Chondrocyte (in vitro differentiated cells): Measurements from ENCODE around the gene SLC1A7. TPM values are rescaled to one million over a fixed set of nuclear protein-coding genes. Genes with fewer than 3 reads are reported as not detected.

Experiments used
- DNase-seq: peaks from one replicate; pipeline ENCODE4 v3.0.0; 2021; ENCODE audit warnings: mixed read lengths, low spot score
- H3K27ac Mint-ChIP-seq: one replicate; pipeline ENCODE4 v1.8.0; 2021; ENCODE audit warnings: mild to moderate bottlenecking, moderate library complexity, mixed read lengths; ENCODE audit not compliant: unreplicated experiment
- H3K27me3 Mint-ChIP-seq: 2 replicates; pipeline ENCODE4 v1.8.0; 2021; ENCODE audit warnings: low read depth, mixed read lengths
- H3K36me3 Mint-ChIP-seq: 2 replicates; pipeline ENCODE4 v1.8.0; 2021; ENCODE audit warnings: low read depth, mixed read lengths
- H3K4me1 Mint-ChIP-seq: 2 replicates; pipeline ENCODE4 v1.8.0; 2021; ENCODE audit warnings: low read depth, mild to moderate bottlenecking, mixed read lengths
- H3K4me3 Mint-ChIP-seq: one replicate; pipeline ENCODE4 v1.8.0; 2021; ENCODE audit warnings: mild to moderate bottlenecking, moderate library complexity, mixed read lengths; ENCODE audit not compliant: unreplicated experiment
- H3K9me3 Mint-ChIP-seq: 2 replicates; pipeline ENCODE4 v1.8.0; 2021; ENCODE audit warnings: low read depth, mixed read lengths
- total RNA-seq: library from RNA; stranded (reverse); gene quantifications from 3 replicates; pipeline ENCODE4 v1.2.1, GENCODE V29; 2021
- TF ChIP-seq, protein P1 (sequence below): fragments of 200-600 bp; sonication (generic); IDR thresholded peaks from 2 replicates; pipeline ENCODE4 v1.5.0; 2021; ENCODE audit warnings: antibody characterized with exemption, mild to moderate bottlenecking, moderate library complexity

The SLC1A7 gene
- total RNA-seq, 1 donor from 2014 or later, result not detected

DNA sequence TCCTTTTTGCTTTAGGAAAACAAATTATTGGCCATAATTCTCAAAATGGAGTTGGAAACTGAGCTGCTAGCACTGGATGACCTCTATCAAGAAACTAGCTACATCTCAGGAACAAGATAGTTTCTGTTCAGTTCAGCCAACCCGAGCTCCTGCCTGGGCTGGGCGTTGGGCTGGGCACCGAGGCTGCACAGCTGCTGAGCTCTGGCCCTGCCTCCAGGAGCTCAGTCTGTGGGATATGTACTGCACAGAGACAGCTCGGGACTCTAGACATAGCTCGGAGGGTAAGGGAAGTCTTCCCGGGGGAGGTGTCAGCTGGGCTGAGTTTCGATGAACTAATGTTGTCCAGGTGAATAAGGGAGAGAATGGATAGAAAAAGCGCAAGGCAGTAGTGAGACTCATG is 24.5 kb upstream of the SLC1A7 start:
- no peak overlapping the region for H3K27ac Mint-ChIP-seq
- DNase-seq, result no peak
- TF ChIP-seq, protein P1, sequence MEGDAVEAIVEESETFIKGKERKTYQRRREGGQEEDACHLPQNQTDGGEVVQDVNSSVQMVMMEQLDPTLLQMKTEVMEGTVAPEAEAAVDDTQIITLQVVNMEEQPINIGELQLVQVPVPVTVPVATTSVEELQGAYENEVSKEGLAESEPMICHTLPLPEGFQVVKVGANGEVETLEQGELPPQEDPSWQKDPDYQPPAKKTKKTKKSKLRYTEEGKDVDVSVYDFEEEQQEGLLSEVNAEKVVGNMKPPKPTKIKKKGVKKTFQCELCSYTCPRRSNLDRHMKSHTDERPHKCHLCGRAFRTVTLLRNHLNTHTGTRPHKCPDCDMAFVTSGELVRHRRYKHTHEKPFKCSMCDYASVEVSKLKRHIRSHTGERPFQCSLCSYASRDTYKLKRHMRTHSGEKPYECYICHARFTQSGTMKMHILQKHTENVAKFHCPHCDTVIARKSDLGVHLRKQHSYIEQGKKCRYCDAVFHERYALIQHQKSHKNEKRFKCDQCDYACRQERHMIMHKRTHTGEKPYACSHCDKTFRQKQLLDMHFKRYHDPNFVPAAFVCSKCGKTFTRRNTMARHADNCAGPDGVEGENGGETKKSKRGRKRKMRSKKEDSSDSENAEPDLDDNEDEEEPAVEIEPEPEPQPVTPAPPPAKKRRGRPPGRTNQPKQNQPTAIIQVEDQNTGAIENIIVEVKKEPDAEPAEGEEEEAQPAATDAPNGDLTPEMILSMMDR, result no peak
- no peaks in the 10 kb centered on the region for H3K36me3 Mint-ChIP-seq
- H3K4me3 Mint-ChIP-seq, result no peak overlapping the region
- H3K4me1 Mint-ChIP-seq, result peaks cover under 1% of the 10 kb centered on the region
- H3K9me3 Mint-ChIP-seq, result no peaks in the 10 kb centered on the region
- H3K27me3 Mint-ChIP-seq, result no peaks in the 10 kb centered on the region

DNA sequence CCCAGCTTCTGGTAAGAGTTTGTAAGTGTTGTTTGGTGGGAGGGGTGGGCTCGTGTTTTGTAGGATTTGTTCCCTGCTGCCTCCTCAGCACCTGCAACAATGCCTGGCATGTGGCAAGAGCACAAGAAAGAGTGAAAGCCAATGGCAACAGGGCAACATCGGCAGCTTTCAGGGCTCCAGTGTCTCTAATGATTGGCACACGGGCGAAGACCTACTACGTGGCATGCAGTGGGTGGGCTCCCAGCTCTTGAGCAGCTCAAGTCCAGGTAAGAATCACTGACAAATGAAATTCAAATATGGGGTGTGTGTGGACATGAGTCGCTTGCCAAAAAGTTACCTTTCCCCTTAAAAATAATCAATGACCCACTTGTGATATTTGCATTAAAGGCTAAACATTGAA is 23.9 kb upstream of the SLC1A7 start:
- H3K36me3 Mint-ChIP-seq, result no peaks in the 10 kb centered on the region
- no peak for DNase-seq
- no peaks in the 10 kb centered on the region for H3K27me3 Mint-ChIP-seq
- TF ChIP-seq, protein P1, result no peak
- no peaks in the 10 kb centered on the region for H3K4me1 Mint-ChIP-seq
- no peaks in the 10 kb centered on the region for H3K9me3 Mint-ChIP-seq
- H3K4me3 Mint-ChIP-seq, result no peak overlapping the region
- H3K27ac Mint-ChIP-seq, result no peak overlapping the region

DNA sequence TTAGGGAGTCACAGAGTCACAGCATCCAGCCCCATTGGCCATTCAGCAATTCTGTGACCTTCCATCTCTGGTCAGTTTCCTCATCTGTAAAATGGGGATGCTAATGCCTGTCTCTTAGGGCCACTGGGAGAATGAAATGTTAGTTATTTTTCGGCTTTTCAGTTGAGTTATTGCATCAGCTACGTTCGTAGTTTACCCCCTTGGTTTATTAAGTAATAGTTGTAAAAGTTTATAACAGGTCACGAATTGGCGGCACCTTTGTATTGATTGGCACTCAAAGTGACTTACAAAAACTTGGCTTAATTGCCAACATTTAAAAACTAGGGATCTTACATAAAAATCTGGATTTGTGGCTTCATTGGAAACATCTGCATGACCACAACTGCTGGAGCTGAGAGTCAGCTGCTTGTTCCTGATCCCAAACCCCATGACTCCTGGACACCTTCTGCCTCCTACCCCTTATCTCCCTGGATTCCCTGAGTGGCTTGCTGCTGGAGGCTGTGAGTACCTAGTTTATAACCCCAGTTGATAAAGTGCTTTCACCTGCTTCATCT is 23.0 kb upstream of the SLC1A7 start:
- Mint-ChIP-seq H3K4me1 (no peaks in the 10 kb centered on the region), H3K27ac (no peak overlapping the region), H3K36me3 (no peaks in the 10 kb centered on the region), H3K27me3 (no peaks in the 10 kb centered on the region), H3K4me3 (no peak overlapping the region), H3K9me3 (no peaks in the 10 kb centered on the region)
- DNase-seq, result no peak
- TF ChIP-seq, protein P1, result no peak

DNA sequence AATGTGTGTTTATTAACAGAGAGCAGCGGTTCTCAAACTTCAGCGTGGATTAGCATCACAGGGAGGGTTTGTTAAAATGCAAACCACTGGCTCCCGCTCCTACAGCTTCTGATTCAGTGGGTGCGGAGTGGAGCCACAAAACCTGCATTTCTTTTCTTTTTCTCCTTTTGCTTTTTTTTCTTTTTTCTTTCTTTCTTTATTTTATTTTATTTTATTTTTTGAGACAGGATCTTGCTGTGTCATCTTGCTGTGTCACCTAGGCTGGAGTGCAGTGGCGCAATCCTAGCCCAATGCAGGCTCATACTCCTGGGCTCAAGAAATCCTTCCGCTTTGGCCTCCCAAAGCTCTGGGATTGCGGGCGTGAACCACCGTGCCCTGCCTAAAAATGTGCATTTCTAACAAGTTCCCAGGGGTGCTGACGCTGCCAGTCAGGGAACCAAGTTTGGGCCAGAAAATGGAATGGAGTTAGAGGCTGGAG is 20.9 kb upstream of the SLC1A7 start:
- TF ChIP-seq, protein P1, result no peak
- H3K27me3 Mint-ChIP-seq, result no peaks in the 10 kb centered on the region

DNA sequence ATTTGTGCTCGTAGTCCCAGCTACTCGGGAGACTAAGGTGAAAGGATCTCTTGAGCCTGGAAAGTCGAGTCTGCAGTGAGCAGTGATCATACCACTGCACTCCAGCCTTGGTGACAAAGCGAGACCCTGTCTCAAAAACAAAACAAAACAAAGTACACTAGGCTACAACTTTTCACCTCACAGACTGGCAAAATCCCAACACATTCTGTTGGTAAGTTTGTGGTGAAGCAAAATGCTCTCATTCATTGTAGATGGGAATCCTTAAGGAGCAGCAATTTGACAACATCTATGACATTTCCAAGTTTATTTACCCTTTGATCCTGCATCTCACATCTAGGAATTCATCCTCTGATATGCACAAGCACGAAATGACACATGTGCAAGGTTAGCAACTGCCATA is 20.2 kb upstream of the SLC1A7 start:
- Mint-ChIP-seq H3K4me3 (no peak overlapping the region), H3K27ac (no peak overlapping the region)

More for the DNA sequence above, 20.9 kb upstream of the SLC1A7 start:
- no peak overlapping the region for H3K27ac Mint-ChIP-seq
- no peaks in the 10 kb centered on the region for H3K9me3 Mint-ChIP-seq
- H3K4me3 Mint-ChIP-seq, result no peak overlapping the region
- no peaks in the 10 kb centered on the region for H3K4me1 Mint-ChIP-seq
- no peaks in the 10 kb centered on the region for H3K36me3 Mint-ChIP-seq
- no peak for DNase-seq

More for the DNA sequence above, 20.2 kb upstream of the SLC1A7 start:
- Mint-ChIP-seq H3K27me3 (no peaks in the 10 kb centered on the region), H3K9me3 (no peaks in the 10 kb centered on the region), H3K36me3 (no peaks in the 10 kb centered on the region), H3K4me1 (no peaks in the 10 kb centered on the region)
- no peak for DNase-seq
- TF ChIP-seq, protein P1, result no peak
